Lower leg skin (tissue), 3 donors: ENCODE results near the gene GKAP1.

Source experiments
- POLR2A ChIP-seq, 2 donors: fragments of 450-650 bp; IDR thresholded peaks; one replicate each; pipeline ENCODE4 v1.6.1; 2016 to 2017; ENCODE audit warnings: antibody characterized with exemption in 2 of 2, mild to moderate bottlenecking in 1 of 2, moderate library complexity in 1 of 2
- TF ChIP-seq, protein P1 (sequence below), 3 donors: fragments of 450-650 bp; IDR thresholded peaks; one replicate each; pipeline ENCODE4 v1.5.1; 2016; ENCODE audit warnings: antibody characterized with exemption in 3 of 3, mild to moderate bottlenecking in 3 of 3, moderate library complexity in 2 of 3

DNA sequence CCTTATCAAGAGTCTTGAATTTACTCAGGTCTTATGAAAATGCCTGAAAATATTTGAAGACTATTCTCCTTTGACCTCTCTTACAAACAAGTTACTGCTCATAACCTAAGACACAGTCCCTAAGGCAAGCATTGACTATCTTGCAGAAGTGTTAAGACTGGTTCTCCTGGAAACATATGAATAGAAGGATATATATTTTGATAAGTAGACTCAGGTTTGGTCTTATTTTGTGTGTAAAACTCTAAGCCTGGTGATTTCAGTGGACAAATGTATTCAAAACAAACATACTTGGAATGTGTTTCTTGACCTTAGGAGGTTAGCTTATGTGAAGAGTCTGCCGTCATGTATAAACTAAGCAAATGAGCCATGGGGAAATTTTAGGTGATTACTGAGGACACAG lies 102.3 kb downstream of the GKAP1 start:
- TF ChIP-seq, protein P1, sequence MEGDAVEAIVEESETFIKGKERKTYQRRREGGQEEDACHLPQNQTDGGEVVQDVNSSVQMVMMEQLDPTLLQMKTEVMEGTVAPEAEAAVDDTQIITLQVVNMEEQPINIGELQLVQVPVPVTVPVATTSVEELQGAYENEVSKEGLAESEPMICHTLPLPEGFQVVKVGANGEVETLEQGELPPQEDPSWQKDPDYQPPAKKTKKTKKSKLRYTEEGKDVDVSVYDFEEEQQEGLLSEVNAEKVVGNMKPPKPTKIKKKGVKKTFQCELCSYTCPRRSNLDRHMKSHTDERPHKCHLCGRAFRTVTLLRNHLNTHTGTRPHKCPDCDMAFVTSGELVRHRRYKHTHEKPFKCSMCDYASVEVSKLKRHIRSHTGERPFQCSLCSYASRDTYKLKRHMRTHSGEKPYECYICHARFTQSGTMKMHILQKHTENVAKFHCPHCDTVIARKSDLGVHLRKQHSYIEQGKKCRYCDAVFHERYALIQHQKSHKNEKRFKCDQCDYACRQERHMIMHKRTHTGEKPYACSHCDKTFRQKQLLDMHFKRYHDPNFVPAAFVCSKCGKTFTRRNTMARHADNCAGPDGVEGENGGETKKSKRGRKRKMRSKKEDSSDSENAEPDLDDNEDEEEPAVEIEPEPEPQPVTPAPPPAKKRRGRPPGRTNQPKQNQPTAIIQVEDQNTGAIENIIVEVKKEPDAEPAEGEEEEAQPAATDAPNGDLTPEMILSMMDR (IDR thresholded peaks at IDR 0.05): no peak
- no peak for TF ChIP-seq POLR2A (IDR thresholded peaks at IDR 0.05)
